OCI-LY7 (cell line): Measurements from ENCODE around the gene BRD2. TPM values are rescaled to one million over a fixed set of nuclear protein-coding genes. Genes with fewer than 3 reads are reported as not detected.

Experiments used
- BruUV-seq: library from RNA; stranded (reverse); fragments of 400-500 nt; replicated peaks from 2 replicates; lab custom pipeline; 2021; lab: Mats Ljungman, UMichigan
- CTCF ChIA-PET: fragments of 300-600 bp; sonication (Branson Sonifier 250); formaldehyde crosslinking; loops from one replicate; lab custom pipeline; 2022; ENCODE audit warnings: antibody characterized with exemption; ENCODE audit not compliant: unreplicated experiment; lab: Charles Lee
- POLR2A ChIA-PET: fragments of 300-600 bp; sonication (Branson Sonifier 250); formaldehyde crosslinking; loops from one replicate; lab custom pipeline; 2022; ENCODE audit warnings: antibody characterized with exemption; lab: Charles Lee
- DNase-seq: peaks from one replicate; pipeline ENCODE4 v3.0.0-alpha.2; 2015; ENCODE audit warnings: low spot score
- H2AFZ ChIP-seq: fragments of 200-600 bp; sonication (generic), shearing (Covaris generic); 2 replicates; pipeline ENCODE4 v1.6.1; 2014; ENCODE audit warnings: mild to moderate bottlenecking, antibody characterized with exemption, low read length, moderate library complexity
- H3K27ac ChIP-seq: fragments of 200-600 bp; sonication (generic); 2 replicates; pipeline ENCODE4 v1.5.1; 2014; ENCODE audit warnings: mixed run types, low read depth, mild to moderate bottlenecking, moderate library complexity, low read length, inconsistent platforms; ENCODE audit not compliant: poor library complexity, severe bottlenecking
- H3K36me3 ChIP-seq: fragments of 200-600 bp; sonication (generic); 2 replicates; pipeline ENCODE4 v1.6.1; 2014; ENCODE audit warnings: mild to moderate bottlenecking, antibody characterized with exemption, low read length, moderate library complexity, mixed read lengths; ENCODE audit not compliant: insufficient read depth
- H3K4me1 ChIP-seq: fragments of 200-600 bp; sonication (generic); 2 replicates; pipeline ENCODE4 v1.5.1; 2014; ENCODE audit warnings: mild to moderate bottlenecking, low read length; ENCODE audit not compliant: insufficient read depth, poor library complexity, severe bottlenecking
- H3K4me2 ChIP-seq: fragments of 200-600 bp; sonication (generic); 2 replicates; pipeline ENCODE4 v1.6.1; 2014; ENCODE audit warnings: mild to moderate bottlenecking, low read length
- H3K4me3 ChIP-seq: fragments of 200-600 bp; sonication (generic); 2 replicates; pipeline ENCODE4 v1.5.1; 2014; ENCODE audit warnings: mild to moderate bottlenecking, low read depth, low read length; ENCODE audit not compliant: poor library complexity, severe bottlenecking
- H3K79me2 ChIP-seq: fragments of 200-600 bp; sonication (generic); 2 replicates; pipeline ENCODE4 v1.6.1; 2016; ENCODE audit warnings: low read depth, mild to moderate bottlenecking, low read length, moderate library complexity, mixed read lengths; ENCODE audit not compliant: insufficient read depth
- H3K9me2 ChIP-seq: fragments of 200-600 bp; sonication (generic); 2 replicates; pipeline ENCODE4 v1.6.1; 2016; ENCODE audit warnings: mild to moderate bottlenecking, low read length, mixed read lengths; ENCODE audit not compliant: insufficient read depth
- H3K9me3 ChIP-seq: fragments of 200-600 bp; sonication (generic); 2 replicates; pipeline ENCODE4 v1.6.1; 2014; ENCODE audit warnings: mild to moderate bottlenecking, mixed run types, low read length, mixed read lengths
- H4K20me1 ChIP-seq: fragments of 200-600 bp; sonication (generic); 2 replicates; pipeline ENCODE4 v1.6.1; 2014; ENCODE audit warnings: mild to moderate bottlenecking, antibody characterized with exemption, low read length, moderate library complexity, mixed read lengths; ENCODE audit not compliant: insufficient read depth
- CTCF ChIP-seq: fragments of 200-600 bp; sonication (generic); conservative IDR thresholded peaks from 2 replicates; pipeline ENCODE4 v1.5.1; 2014; ENCODE audit warnings: mild to moderate bottlenecking, antibody characterized with exemption, low read length, moderate library complexity, mixed read lengths
- EZH2phosphoT487 ChIP-seq: fragments of 200-600 bp; sonication (generic); IDR thresholded peaks from 2 replicates; pipeline ENCODE4 v1.6.1; 2018; ENCODE audit warnings: low read depth, borderline replicate concordance, mild to moderate bottlenecking, mixed run types, antibody characterized with exemption, low read length, moderate library complexity, mixed read lengths
- intact Hi-C: fragments of 100-400 bp; cut with micrococcal nuclease; formaldehyde crosslinking; loops from one replicate; pipeline ENCODE4 v1.10.0; 2022; ENCODE audit not compliant: unreplicated experiment
- total RNA-seq, 2 experiments: library from RNA; depleted of rRNA in 1 of 2; stranded (reverse); fragments of >200 nt in 1 of 2; shearing (Covaris generic) in 1 of 2; gene quantifications; 2 replicates each; pipeline ENCODE4 v1.2.3, GENCODE V29; 2014 to 2022

BRD2 gene
- total RNA-seq, 2 experiments from 2014 or later = 236 to 326 TPM

DNA sequence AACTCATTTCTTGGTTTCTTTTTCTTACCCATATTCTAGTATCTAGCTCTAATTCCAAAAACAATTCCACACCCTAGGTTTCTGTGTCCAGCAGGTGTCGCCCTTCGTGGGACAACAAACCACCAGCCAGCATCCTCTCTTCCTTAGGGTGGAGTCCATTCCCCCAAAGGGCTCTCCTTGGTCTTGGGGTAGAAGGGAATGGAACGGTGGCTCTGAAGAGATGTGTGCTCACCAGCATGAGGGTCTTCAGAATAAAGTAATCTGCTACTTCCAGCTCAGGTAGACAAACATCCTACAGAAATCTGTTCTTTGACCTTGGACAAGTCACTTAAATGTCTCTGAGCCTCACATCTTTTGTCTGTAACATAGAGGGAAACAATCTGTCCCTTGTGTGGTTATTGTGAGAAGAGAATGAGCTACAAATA lies 34.7 kb upstream of the BRD2 start:
- TF ChIP-seq CTCF (peak; percentile 99), EZH2phosphoT487 (no peak)
- Histone ChIP-seq H3K36me3 (peaks cover 51% of the 10 kb centered on the region), H3K79me2 (peaks cover 17% of the 10 kb centered on the region), H2AFZ (no peak overlapping the region), H3K27ac (peak overlapping the region; percentile 34), H3K9me3 (no peaks in the 10 kb centered on the region), H3K4me3 (no peak overlapping the region), H4K20me1 (no peaks in the 10 kb centered on the region), H3K9me2 (no peaks in the 10 kb centered on the region), H3K4me1 (peaks cover 37% of the 10 kb centered on the region), H3K4me2 (0 out of 2 replicates have a peak overlapping the region, but pooled peaks have one; percentile 10)
- peak; percentile 77 for DNase-seq
- BruUV-seq = no TSS peak
- ChIA-PET POLR2A (interaction anchor here (0.9 to 1.7 kb wide), 8 partner anchors 9 to 39 kb away, joined by 3 to 9 read pairs (median 5); partner anchors contain the start of gene HLA-DMA), CTCF (interaction anchor here (0.6 to 1.8 kb wide), 10 partner anchors 10 to 96 kb away, joined by 3 to 12 read pairs (median 6); partner anchors contain the start of genes BRD2, HLA-DMA and TAP2)
- intact Hi-C loops = loop anchor here (1.0 kb wide), 2 partner anchors 11 to 15 kb away; no protein-coding TSS in a partner anchor

GRCh38 chr6:32935551-32936238 lies 32.7 kb upstream of the BRD2 start:
- no peaks in the 10 kb centered on the region for H4K20me1 ChIP-seq
- CTCF ChIA-PET = no interaction called here
- no peak overlapping the region for H2AFZ ChIP-seq
- no peaks in the 10 kb centered on the region for H3K9me2 ChIP-seq
- intact Hi-C loops = no loop called here
- POLR2A ChIA-PET = interaction anchor here (1.6 kb wide), 1 partner anchor 36 kb away, joined by 7 read pairs; no protein-coding TSS in a partner anchor
- H3K4me2 ChIP-seq = no peak overlapping the region
- peaks cover 57% of the 10 kb centered on the region for H3K36me3 ChIP-seq
- DNase-seq = no peak
- no peak overlapping the region for H3K4me3 ChIP-seq
- TF ChIP-seq EZH2phosphoT487 (no peak), CTCF (no peak)
- H3K79me2 ChIP-seq = peaks cover 38% of the 10 kb centered on the region
- peaks cover 44% of the 10 kb centered on the region for H3K4me1 ChIP-seq
- H3K9me3 ChIP-seq = no peaks in the 10 kb centered on the region
- H3K27ac ChIP-seq = no peak overlapping the region
- no TSS peak for BruUV-seq
